Inferior parietal cortex (tissue), 1 donor: ENCODE results near the gene SEC24C.
"Not testable (repeated sequence)": the region's sequence is repeated elsewhere in the genome, so short reads cannot be mapped to it uniquely, and the experiment has no call there.

Source experiments
- DNase-seq: peaks from one replicate; pipeline ENCODE4 v3.0.0-alpha.2; 2016; ENCODE audit errors: extremely low spot score

The SEC24C gene

DNA sequence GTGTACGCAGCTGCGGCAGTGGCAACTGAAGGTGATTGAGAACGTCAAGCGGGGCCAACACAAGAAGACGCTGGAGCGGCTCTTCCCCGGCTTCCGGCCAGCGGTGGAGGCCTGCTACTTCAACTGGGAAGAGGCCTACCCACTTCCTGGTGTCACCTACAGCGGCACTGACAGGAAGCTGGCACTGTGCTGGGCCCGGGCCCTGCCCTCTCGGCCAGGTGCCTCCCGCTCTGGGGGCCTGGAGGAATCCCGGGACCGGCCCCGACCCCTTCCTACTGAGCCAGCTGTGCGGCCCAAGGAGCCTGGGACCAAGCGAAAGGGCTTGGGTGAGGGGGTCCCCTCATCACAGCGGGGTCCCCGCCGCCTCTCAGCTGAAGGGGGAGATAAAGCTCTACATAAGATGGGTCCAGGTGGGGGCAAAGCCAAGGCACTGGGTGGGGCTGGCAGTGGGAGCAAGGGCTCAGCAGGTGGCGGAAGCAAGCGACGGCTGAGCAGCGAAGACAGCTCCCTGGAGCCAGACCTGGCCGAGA, 47.8 kb downstream of the SEC24C start:
- no peak for DNase-seq

DNA sequence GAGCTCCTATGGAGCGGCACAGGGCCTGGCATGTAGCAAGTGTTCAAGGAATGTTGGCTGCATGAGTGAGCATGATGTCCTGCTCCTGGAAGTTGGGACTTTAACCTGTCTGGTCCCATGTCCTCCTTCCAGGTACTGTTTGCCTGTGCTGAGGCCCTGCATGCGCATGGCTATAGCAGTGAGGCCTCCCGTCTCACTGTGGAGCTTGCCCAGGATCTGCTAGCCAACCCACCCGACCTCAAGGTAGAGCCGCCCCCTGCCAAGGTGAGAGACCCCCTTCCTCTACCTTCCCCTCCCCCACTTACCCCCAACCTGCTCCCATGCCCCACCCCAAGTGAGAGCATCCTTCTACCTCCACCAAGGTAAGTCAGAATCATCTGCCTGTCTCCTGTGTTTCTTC, 49.3 kb downstream of the SEC24C start:
- no peak for DNase-seq

DNA sequence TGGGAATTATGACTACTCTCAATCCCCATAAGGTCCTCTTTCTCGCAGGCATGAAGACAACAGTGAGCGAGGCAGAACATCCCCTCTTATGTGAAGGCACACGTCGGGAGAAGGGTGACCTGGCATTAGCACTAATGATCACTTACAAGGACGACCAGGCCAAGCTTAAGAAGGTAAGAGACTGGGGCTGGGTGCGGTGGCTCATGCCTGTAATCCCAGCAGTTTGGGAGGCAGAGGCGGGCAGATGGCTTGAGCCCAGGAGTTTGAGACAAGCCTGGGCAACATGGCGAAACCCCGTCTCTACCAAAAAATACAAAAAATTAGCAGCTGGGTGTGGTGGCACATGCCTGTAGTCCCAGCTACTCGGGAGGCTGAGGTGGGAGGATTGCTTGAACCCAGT, 51.3 kb downstream of the SEC24C start:
- not testable (repeated sequence) for DNase-seq

DNA sequence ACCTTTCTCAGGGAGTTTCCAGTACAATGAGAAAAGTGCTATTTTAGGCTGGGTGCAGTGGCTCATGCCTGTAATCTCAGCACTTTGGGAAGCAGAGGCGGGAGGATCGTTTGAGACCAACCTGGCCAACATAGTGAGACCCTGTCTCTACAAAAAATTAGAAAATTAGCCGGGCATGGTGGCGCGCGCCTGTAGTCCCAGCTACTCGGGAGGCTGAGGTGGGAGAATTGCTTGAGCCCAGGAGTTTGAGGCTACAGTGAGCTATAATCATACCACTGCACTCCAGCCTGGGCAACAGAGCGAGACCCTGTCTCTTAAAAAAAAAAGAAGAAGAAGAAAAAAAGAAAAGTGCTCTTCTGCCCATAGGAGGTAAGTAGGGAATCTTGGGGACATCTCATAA, 51.9 kb downstream of the SEC24C start:
- not testable (repeated sequence) for DNase-seq

DNA sequence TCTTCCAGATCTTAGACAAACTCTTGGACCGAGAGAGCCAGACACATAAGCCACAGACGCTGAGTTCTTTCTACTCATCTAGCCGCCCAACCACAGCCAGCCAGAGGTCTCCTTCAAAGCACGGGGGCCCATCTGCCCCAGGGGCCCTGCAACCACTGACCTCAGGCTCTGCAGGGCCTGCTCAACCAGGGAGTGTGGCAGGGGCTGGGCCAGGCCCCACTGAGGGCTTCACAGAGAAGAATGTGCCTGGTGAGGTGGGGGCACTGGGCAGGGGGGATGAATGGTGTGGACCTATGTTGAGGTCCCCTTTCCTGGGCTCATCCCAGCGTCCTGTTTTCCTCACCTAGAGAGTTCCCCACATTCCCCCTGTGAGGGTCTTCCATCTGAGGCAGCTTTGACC, 52.6 kb downstream of the SEC24C start:
- DNase-seq, result no peak

DNA sequence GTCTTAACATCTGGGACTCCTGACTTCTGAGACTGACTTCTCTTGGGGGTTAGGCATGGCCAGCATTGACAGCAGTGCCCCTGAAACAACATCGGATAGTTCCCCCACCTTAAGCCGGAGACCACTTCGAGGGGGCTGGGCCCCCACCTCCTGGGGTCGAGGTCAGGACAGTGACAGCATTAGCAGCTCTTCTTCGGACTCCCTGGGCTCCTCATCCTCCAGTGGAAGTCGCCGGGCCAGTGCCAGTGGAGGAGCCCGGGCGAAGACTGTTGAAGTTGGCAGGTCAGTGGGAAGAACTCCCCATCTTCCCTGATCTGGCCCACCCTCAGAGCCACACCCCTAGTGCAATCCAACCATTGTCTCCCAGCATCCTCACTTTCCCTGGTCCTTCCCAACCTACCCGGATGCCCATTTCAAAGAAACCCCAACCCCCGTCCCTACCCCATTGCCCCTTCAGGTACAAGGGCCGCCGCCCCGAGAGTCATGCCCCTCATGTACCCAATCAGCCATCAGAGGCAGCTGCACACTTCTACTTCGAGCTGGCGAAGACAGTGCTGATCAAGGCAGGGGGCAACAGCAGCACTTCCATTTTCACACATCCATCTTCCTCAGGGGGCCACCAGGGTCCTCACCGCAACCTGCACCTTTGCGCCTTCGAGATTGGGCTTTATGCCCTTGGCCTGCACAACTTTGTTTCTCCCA, 53.3 kb downstream of the SEC24C start:
- no peak for DNase-seq

DNA sequence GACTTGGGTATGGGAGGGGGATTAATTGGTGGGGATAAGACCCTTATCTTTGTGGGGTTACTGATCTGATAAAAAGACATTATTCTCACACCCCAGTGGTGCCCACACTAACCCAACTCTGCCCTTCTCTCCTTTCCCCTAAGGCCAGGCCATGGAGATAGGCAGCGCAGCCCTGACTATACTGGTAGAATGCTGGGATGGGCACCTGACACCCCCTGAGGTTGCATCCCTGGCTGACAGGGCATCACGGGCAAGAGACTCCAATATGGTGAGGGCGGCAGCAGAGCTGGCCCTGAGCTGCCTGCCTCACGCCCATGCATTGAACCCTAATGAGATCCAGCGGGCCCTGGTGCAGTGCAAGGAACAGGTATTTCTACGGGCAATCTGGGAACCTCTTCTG, 53.9 kb downstream of the SEC24C start:
- no peak for DNase-seq

DNA sequence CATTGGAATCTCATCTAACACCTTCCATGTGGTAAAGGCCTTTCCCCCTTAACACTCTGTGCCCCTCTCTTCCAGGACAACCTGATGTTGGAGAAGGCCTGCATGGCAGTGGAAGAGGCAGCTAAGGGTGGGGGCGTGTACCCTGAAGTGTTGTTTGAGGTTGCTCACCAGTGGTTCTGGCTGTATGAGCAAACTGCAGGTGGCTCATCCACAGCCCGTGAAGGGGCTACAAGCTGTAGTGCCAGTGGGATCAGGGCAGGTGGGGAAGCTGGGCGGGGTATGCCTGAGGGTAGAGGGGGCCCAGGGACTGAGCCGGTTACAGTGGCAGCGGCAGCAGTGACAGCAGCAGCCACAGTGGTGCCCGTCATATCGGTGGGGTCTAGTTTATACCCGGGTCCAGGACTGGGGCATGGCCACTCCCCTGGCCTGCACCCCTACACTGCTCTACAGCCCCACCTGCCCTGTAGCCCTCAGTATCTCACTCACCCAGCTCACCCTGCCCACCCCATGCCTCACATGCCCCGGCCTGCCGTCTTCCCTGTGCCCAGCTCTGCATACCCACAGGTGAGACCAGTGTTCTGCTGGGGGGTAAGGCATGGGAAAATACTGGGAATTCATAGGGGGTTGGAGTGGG, 54.9 kb downstream of the SEC24C start:
- no peak for DNase-seq

DNA sequence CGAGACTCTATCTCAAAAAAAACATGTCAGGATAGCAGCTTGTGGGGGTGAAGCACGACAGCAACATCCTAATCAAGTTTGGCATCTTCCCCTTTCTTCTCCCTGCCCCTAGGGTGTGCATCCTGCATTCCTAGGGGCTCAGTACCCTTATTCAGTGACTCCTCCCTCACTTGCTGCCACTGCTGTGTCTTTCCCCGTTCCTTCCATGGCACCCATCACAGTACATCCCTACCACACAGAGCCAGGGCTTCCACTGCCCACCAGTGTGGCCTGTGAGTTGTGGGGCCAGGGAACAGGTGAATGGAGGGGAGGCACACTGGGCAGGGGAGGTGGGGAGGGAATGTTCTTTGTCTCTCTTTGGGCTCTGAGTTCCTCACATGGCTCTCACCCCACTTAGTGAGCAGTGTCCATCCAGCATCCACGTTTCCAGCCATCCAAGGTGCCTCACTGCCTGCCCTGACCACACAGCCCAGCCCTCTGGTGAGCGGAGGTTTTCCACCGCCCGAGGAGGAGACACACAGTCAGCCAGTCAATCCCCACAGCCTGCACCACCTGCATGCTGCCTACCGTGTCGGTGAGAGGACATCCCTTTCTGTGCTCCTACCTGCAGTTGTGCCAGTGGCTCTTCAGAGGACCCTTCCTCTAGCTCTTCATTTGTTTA, 55.9 kb downstream of the SEC24C start:
- DNase-seq, result no peak

DNA sequence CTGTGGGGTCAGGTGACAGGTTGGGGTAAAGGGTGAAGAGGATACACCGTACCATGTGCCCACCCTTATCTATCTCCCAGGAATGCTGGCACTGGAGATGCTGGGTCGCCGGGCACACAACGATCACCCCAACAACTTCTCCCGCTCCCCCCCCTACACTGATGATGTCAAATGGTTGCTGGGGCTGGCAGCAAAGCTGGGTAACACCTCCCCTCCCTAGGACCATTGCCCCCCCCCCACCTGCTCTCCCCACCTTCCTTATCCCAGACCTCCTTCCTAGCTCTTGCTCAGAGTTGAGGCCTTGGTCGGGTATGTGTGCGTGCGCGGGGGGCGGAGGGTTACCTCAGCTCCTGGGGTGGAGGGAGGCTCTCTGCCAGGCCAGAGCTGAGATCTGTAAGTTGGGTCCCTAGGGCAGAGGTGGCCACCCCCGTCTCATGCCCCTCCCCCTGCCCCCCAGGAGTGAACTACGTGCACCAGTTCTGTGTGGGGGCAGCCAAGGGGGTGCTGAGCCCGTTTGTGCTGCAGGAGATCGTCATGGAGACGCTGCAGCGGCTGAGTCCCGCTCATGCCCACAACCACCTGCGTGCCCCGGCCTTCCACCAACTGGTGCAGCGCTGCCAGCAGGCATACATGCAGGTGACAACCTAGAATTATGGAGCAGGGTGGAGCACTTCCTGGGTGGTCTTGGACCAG, 56.5 kb downstream of the SEC24C start:
- DNase-seq, result no peak

DNA sequence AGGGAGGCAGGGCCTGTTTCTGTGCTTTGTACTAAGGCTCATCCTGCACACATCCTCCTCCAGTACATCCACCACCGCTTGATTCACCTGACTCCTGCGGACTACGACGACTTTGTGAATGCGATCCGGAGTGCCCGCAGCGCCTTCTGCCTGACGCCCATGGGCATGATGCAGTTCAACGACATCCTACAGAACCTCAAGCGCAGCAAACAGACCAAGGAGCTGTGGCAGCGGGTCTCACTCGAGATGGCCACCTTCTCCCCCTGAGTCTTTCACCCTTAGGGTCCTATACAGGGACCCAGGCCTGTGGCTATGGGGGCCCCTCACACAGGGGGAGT, 57.0 kb downstream of the SEC24C start:
- no peak for DNase-seq

DNA sequence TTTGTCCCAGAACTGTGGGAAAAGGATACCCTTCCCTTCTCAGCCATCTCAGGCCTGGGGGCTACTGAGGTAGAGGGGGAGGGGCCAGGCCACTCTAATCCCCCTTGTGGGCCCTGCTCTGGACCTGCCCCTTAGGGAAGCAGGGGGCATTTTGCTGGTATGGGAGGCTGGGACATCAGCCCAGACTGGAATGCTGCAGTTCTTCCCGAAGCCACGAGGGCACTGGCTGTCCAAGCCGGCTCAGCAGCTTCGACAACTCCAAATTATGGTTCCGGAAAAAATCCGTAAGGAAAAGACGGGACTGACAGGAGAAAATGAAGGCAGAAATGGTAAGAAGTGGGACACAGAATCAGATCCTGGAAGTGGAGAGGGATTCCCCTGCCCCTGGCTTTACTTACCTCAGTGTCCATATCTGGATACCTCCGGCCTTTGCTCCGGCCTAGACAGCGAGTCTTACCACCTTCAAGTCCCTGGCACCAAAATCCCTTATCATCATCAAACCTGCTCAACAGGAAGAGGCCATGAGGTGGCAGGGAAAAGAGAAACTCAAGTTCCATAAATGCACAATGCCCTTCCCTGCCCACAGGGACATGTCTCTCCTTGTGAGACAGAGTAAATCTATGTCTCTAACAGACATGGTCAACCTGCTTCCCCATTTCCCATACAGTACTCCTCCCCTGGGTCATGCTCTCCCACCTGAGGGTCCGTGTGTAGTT, 58.3 kb downstream of the SEC24C start:
- no peak for DNase-seq

DNA sequence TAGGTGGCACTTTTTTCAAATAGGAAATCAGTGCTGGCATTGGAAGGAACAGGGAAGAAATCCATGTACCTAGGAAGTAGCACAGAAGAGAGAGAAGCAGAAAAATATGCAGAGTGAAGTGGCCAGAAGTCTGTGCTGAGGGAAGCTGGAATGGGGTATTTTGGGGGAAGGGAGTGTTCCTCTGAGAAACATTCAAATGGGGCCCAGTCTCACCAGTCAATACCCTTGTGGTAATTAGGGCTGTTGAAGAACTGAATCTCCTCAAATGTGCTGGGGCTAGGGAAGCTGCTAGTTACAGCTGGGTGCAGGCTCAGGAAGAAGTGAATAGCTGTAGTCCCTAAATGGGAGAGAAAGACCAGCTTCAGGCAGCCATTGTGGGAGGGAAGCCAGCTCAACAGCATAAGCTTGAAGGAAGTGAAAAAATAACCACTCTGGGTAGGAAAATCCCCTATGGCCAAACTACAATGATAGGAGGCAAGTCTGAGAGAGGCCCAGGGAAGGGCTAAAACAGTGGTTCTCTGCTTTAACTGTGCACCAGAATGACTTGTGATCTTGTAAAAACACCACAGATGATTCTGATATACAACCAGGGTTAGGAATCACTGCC, 59.6 kb downstream of the SEC24C start:
- DNase-seq, result no peak

DNA sequence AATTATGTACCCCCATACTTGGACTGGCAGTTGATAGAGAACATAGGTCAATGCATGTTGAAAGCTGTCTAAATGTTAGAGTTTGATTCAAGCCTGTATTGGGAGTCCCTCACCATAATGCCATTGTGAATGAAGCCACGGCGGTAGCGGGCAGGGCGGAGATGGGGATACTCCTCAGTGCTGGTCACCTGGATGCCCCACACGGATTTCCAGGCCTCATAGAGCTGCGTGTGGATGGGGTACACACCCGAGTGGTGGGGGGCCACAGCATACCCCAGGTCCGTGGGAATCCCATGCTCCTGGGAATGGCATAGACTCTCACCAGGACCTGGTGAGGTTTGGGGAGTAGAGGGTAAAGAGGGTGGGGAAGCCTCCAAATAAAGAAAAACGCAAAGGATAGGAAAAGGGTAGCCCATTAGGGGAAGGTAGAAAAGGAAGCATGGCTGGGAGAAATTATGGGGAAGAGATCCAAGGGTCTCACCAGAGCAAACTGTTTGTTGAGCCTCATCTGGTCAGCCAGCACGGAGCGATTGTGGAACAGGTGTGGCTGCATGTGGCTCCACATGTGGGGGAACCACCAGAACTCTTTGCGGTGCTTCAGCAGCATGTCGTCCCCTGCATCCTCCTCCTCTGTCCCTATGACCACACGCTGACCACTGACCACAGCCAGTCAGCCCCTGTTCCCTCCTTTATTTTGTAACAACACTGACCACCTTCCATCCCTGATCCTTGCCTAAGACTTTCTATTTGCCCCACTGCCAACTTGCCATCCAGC, 62.2 kb downstream of the SEC24C start:
- no peak for DNase-seq

DNA sequence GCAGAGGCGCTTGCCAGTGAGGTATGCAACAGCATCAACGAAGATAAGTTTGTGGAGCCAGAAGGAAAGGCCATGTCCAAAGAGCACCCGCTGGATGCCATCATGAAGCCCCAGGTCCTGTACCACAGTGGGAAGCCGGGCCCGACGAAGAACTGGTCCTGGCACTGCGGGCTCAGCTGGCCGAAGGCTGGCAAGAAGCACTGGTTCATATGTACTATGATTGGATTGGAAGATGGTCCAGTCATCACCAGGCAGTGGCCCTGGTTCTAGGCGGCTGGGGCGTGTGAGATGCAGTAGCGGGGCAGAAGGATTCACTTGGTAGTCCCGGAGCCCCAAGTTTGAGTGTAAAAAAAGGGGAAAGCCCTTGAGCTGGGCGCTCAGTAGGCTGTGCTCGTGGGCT, 63.3 kb downstream of the SEC24C start:
- no peak for DNase-seq

DNA sequence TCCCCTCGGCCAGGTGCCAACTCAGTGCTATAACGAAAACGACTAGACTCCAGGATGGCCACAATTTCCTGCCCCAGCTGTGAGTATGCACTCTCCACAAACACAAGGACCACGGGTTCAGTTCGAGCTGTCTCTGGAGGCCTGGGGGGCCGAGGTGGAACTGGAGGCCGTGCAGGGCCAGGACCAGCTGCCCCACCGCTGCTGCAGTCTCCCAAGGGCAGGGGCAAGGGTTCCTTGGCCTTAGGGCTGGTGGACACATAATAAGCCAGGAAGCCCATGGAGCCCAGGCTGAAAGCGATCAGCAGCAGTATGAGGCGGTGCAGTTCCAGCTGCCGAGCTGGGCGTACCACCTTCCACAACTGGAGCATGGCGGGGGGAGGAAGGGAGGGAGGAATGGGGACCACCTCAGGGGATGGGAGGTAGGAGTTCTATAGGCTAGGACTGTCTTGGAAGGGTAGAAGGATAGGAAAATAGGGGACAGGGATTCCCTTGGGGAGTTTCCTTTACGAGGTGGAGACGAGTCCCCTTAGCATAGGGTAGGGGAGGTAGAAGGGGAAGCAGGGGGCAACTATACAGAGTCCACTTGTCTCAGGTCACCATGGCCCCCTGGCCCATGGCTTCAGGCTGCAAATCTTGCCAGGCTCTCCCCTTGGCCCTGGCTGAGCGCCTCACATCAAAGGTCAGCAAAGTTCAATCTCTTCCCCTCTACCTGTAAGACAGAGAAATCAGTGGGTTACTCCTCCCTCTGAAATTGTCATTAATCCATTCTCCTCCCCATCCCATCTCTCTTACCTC, 64.0 kb downstream of the SEC24C start:
- no peak for DNase-seq

DNA sequence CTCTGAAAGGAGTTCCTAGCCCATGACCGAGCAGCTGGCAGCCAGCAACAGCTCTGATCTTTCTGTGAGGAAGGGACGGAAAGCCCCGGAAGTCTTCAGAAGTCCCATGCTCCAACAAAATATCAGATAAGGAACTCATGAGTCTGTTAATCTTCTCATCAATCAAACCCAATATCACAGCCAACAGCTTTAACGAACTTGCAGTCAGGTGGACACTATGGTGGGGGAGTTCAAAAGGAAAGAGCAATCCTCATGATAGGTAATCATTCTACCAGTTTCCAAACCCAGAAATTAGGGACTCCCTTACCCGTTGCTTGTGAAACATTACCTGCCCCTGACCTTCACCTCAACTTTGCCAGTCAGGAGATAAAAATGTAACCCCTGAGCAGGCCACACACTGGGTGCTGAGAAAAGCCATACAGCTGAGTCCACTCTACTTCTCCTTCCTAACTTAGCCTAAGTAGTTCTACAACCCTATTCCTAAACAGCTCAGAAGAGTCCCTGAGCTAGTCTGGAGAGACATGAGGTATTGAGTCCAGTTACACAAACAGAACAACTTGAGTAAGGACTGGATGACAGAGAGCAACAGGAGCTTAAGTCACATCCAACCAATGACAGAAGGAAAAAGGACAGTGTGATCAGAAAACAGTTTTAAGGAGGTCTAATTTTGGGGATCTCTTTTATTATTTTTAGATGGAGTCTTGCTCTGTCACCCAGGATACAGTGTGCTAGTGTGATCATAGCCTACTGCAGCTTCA, 65.1 kb downstream of the SEC24C start:
- no peak for DNase-seq

DNA sequence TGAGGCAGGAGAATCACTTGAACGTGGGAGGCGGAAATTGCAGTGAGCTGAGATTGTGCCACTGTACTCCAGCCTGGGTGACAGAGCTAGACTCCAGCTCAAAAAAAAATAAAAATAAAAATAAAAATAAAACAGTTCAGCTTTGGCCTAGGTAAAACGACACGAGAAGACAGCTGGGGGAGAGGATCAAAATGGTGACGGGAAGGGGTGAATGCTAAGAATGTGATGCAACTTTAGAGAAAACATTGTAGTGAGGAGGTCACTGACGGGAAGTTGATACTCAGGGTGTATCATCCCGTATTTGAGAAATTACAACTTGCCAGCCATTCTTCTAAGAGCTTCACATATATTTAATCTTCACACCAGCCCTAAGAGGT, 66.2 kb downstream of the SEC24C start:
- DNase-seq, result no peak
